Measurements from ENCODE around the gene NRARP. TPM values are rescaled to one million over a fixed set of nuclear protein-coding genes. Genes with fewer than 3 reads are reported as not detected.

Gene NRARP
- polyA plus RNA-seq, 3 donors = 15.4 TPM; not detected in 2

DNA sequence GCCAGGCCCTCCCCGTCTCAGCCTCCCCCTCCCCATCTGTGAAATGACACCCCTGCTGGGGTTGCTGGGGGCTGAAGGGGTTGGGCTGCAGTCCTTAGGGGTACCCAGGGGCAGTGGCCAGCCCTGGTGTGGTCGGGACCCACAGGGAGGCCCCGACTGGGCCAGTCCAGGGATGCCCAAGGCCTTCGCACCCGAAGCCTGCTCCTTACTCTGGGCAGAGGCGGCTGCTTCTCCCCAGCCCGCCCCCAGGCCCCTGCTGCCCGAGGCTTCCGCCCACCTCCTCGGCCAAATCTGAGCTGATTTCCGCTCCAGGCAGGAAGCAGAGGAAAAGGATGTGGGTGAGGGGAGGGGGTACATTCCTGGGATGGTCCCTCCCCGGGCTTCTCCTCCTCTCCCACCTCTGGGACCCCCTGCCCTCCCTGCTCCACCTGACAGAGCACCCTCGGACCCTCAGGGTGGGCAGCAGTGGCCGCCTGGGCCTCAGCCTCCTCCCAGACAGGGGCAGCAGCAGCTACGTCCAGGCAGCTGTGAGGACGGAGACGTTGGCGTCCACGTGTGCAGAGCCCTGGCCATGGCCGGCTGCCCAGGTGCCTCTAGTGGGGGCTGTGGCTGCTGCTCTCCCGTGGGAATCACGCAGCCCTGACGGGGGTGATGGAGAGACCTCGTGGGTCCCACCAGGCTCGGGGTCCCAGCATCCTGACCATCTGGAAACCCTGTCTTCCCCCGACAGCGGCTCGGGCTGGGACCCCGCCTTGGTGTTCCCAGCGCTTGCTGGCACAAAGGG is 4.2 kb upstream of the NRARP start:
- H3K79me2 ChIP-seq (ENCODE audit: insufficient read depth, low read length) = no peaks in the 10 kb centered on the region
- peaks cover 32 to 40% of the 10 kb centered on the region in 2 donors for H3K4me1 ChIP-seq (ENCODE audit: control insufficient read depth in 1 of 2, insufficient read depth in 2 of 2, low read length in 2 of 2)
- H3K27me3 ChIP-seq (ENCODE audit: control insufficient read depth in 2 of 2, insufficient read depth in 2 of 2, low read length in 2 of 2) = peaks cover 16 to 57% of the 10 kb centered on the region in 2 donors
- peaks cover 0 to 5% (median 2%) of the 10 kb centered on the region in 7 donors for H3K9me3 Mint-ChIP-seq
- H3K27ac ChIP-seq (ENCODE audit: low read depth in 1 of 2, low read length in 2 of 2) = no peak overlapping the region
- H3K4me3 Mint-ChIP-seq = peak overlapping the region in 1 of 2 donors; percentile 77
- H3K27ac Mint-ChIP-seq = no peak overlapping the region
- no peak overlapping the region for H3K4me2 ChIP-seq (replicated peaks; ENCODE audit: extremely low read depth, low read length, poor library complexity, severe bottlenecking)
- TF ChIP-seq, protein P1, sequence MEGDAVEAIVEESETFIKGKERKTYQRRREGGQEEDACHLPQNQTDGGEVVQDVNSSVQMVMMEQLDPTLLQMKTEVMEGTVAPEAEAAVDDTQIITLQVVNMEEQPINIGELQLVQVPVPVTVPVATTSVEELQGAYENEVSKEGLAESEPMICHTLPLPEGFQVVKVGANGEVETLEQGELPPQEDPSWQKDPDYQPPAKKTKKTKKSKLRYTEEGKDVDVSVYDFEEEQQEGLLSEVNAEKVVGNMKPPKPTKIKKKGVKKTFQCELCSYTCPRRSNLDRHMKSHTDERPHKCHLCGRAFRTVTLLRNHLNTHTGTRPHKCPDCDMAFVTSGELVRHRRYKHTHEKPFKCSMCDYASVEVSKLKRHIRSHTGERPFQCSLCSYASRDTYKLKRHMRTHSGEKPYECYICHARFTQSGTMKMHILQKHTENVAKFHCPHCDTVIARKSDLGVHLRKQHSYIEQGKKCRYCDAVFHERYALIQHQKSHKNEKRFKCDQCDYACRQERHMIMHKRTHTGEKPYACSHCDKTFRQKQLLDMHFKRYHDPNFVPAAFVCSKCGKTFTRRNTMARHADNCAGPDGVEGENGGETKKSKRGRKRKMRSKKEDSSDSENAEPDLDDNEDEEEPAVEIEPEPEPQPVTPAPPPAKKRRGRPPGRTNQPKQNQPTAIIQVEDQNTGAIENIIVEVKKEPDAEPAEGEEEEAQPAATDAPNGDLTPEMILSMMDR (IDR thresholded peaks at IDR 0.05) = no peak
- peaks cover 49 to 73% (median 55%) of the 10 kb centered on the region in 3 donors for H3K27me3 Mint-ChIP-seq (ENCODE audit: low read depth in 3 of 3)
- peaks cover 18% of the 10 kb centered on the region for H3K4me1 Mint-ChIP-seq
- no peak for DNase-seq
- no peaks in the 10 kb centered on the region for H3K36me3 ChIP-seq (replicated peaks in 1 of 2; ENCODE audit: control insufficient read depth in 1 of 2, insufficient read depth in 2 of 2, low read length in 2 of 2)
- no peaks in the 10 kb centered on the region for H3K36me3 Mint-ChIP-seq
- no peaks in the 10 kb centered on the region for H4K20me1 ChIP-seq (ENCODE audit: insufficient read depth, low read length)
- no peak overlapping the region for H3K4me3 ChIP-seq (replicated peaks in 1 of 3; ENCODE audit: low read depth in 2 of 3, low read length in 3 of 3)
- peaks cover 0 to 3% of the 10 kb centered on the region in 2 donors for H3K9me3 ChIP-seq (replicated peaks in 1 of 2; ENCODE audit: control insufficient read depth in 1 of 2, insufficient read depth in 1 of 2, low read length in 2 of 2)
- no peak overlapping the region for H2AFZ ChIP-seq (ENCODE audit: insufficient read depth, low read depth, low read length, poor library complexity, severe bottlenecking)
- H3K9ac ChIP-seq (ENCODE audit: insufficient read depth, low read length, poor library complexity, severe bottlenecking) = peak overlapping the region; percentile 21
- 16% methylated on average over 23 of the region's 30 CpGs for WGBS (ENCODE audit: insufficient coverage)
- intact Hi-C loops (cut with micrococcal nuclease) = loop anchor here in 1 of 2 donors (5.0 kb wide), 1 partner anchor 101 kb away; no protein-coding TSS in a partner anchor

DNA sequence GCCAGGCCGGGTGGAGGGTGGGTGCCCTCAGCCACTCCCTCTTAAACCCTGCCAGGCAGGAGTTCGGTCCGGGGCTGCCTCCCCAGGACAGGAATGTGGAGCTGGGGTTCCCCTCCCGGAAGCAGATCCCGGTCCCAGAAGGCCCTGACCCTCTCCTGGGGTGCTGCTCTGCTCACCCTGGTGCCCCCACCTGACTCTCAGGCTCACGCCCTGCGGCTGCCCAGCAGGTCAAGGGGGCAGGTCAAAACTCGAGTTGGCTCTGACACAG is 3.7 kb upstream of the NRARP start:
- TF ChIP-seq, protein P1 (IDR thresholded peaks at IDR 0.05) = no peak
- intact Hi-C loops (cut with micrococcal nuclease) = loop anchor here in 1 of 2 donors (5.0 kb wide), 1 partner anchor 102 kb away; no protein-coding TSS in a partner anchor
- no peak overlapping the region for H3K27ac ChIP-seq (ENCODE audit: low read depth in 1 of 2, low read length in 2 of 2)
- WGBS (ENCODE audit: insufficient coverage) = 61% methylated on average over 2 of the region's 8 CpGs
- no peaks in the 10 kb centered on the region for H3K79me2 ChIP-seq (ENCODE audit: insufficient read depth, low read length)
- peaks cover 18 to 61% of the 10 kb centered on the region in 2 donors for H3K27me3 ChIP-seq (ENCODE audit: control insufficient read depth in 2 of 2, insufficient read depth in 2 of 2, low read length in 2 of 2)
- peak overlapping the region in 1 of 2 donors; percentile 72 for H3K4me3 Mint-ChIP-seq
- H4K20me1 ChIP-seq (ENCODE audit: insufficient read depth, low read length) = no peaks in the 10 kb centered on the region
- H3K4me1 Mint-ChIP-seq = peaks cover 20% of the 10 kb centered on the region
- H2AFZ ChIP-seq (ENCODE audit: insufficient read depth, low read depth, low read length, poor library complexity, severe bottlenecking) = no peak overlapping the region
- peaks cover 0 to 5% (median 4%) of the 10 kb centered on the region in 7 donors for H3K9me3 Mint-ChIP-seq
- no peak overlapping the region for H3K4me2 ChIP-seq (replicated peaks; ENCODE audit: extremely low read depth, low read length, poor library complexity, severe bottlenecking)
- peaks cover 50 to 78% (median 58%) of the 10 kb centered on the region in 3 donors for H3K27me3 Mint-ChIP-seq (ENCODE audit: low read depth in 3 of 3)
- peaks cover 0 to 3% of the 10 kb centered on the region in 2 donors for H3K9me3 ChIP-seq (replicated peaks in 1 of 2; ENCODE audit: control insufficient read depth in 1 of 2, insufficient read depth in 1 of 2, low read length in 2 of 2)
- H3K27ac Mint-ChIP-seq = no peak overlapping the region
- no peak overlapping the region for H3K4me3 ChIP-seq (replicated peaks in 1 of 3; ENCODE audit: low read depth in 2 of 3, low read length in 3 of 3)
- DNase-seq = no peak
- peaks cover 0 to 1% of the 10 kb centered on the region in 2 donors for H3K36me3 Mint-ChIP-seq
- H3K36me3 ChIP-seq (replicated peaks in 1 of 2; ENCODE audit: control insufficient read depth in 1 of 2, insufficient read depth in 2 of 2, low read length in 2 of 2) = no peaks in the 10 kb centered on the region
- peak overlapping the region; percentile 21 for H3K9ac ChIP-seq (ENCODE audit: insufficient read depth, low read length, poor library complexity, severe bottlenecking)
- H3K4me1 ChIP-seq (ENCODE audit: control insufficient read depth in 1 of 2, insufficient read depth in 2 of 2, low read length in 2 of 2) = peaks cover 33 to 45% of the 10 kb centered on the region in 2 donors
